Activated CD8-positive, alpha-beta T cell treated with anti-CD3 and anti-CD28 coated beads for 36 hours (primary cell): ENCODE data around the gene CLTC. TPM values are rescaled to one million over a fixed set of nuclear protein-coding genes. Genes with fewer than 3 reads are reported as not detected.
"Not testable (repeated sequence)": the region's sequence is repeated elsewhere in the genome, so short reads cannot be mapped to it uniquely, and the experiment has no call there.

Source experiments
- ATAC-seq: fragments of 200-7000 bp; cut with Tn5 transposase; one replicate; pipeline ENCODE4 v1.10.0; 2021; ENCODE audit warnings: mild to moderate bottlenecking, moderate library complexity
- CTCF ChIA-PET: fragments of 350-600 bp; sonication (Branson Sonifier 250); formaldehyde crosslinking; loops from one replicate; lab custom pipeline; 2021; ENCODE audit warnings: antibody characterized with exemption; lab: Charles Lee
- POLR2A ChIA-PET: fragments of 350-600 bp; sonication (Branson Sonifier 250); formaldehyde crosslinking; loops from one replicate; lab custom pipeline; 2021; ENCODE audit warnings: antibody characterized with exemption; lab: Charles Lee
- DNase-seq: peaks from one replicate; pipeline ENCODE4 v3.0.0-alpha.2; 2020
- H3K27ac Mint-ChIP-seq: one replicate; pipeline ENCODE4 v1.8.0; 2021; ENCODE audit warnings: mild to moderate bottlenecking, mixed read lengths
- H3K27me3 Mint-ChIP-seq: one replicate; pipeline ENCODE4 v1.8.0; 2021; ENCODE audit warnings: mixed read lengths
- H3K36me3 Mint-ChIP-seq: one replicate; pipeline ENCODE4 v1.8.0; 2021; ENCODE audit warnings: low read depth, mixed read lengths
- H3K4me1 Mint-ChIP-seq: one replicate; pipeline ENCODE4 v1.8.0; 2021; ENCODE audit warnings: low read depth, mixed read lengths
- H3K4me3 Mint-ChIP-seq: one replicate; pipeline ENCODE4 v1.8.0; 2021; ENCODE audit warnings: mild to moderate bottlenecking, moderate library complexity, mixed read lengths
- H3K9me3 Mint-ChIP-seq: one replicate; pipeline ENCODE4 v1.8.0; 2021; ENCODE audit warnings: mixed read lengths
- CTCF ChIP-seq: fragments of 200-600 bp; IDR thresholded peaks from one replicate; pipeline ENCODE4 v1.8.0; 2022; ENCODE audit warnings: antibody characterized with exemption, mild to moderate bottlenecking
- intact Hi-C: fragments of 100-400 bp; cut with micrococcal nuclease; formaldehyde crosslinking; loops from one replicate; pipeline ENCODE4 v1.10.0; 2022
- total RNA-seq, 2 experiments: library from RNA; stranded (reverse); gene quantifications; one replicate each; pipeline ENCODE4 v1.2.3, GENCODE V29; 2021

The CLTC gene
- total RNA-seq = 100 to 1,000 TPM; 137 to 142 TPM

- peaks cover 45% of the 10 kb centered on the region for H3K4me1 Mint-ChIP-seq
Measured at GRCh38 chr17:59619298-59620063, at the start of gene CLTC. Gene CLTC (plus strand): TSS chr17:59619895. CDS start chr17:59620132, 237 bp downstream.

GRCh38 chr17:59572301-59572924 lies 47.3 kb upstream of the CLTC start:
- peak; percentile 53 for DNase-seq
- H3K9me3 Mint-ChIP-seq = peaks cover 2% of the 10 kb centered on the region
- POLR2A ChIA-PET = interaction anchor here (3.2 kb wide), 1 partner anchor 47 kb away, joined by 14 read pairs; the partner anchor contains the start of gene CLTC
- CTCF ChIA-PET = interaction anchor here (1.3 kb wide), 1 partner anchor 9 kb away, joined by 3 read pairs; no protein-coding TSS in a partner anchor
- no peak for TF ChIP-seq CTCF
- ATAC-seq = peak; percentile 86
- H3K27ac Mint-ChIP-seq = peak overlapping the region; percentile 91
- H3K4me1 Mint-ChIP-seq = peaks cover 17% of the 10 kb centered on the region
- intact Hi-C loops = no loop called here
- no peaks in the 10 kb centered on the region for H3K27me3 Mint-ChIP-seq
- peaks cover 14% of the 10 kb centered on the region for H3K36me3 Mint-ChIP-seq
- H3K4me3 Mint-ChIP-seq = no peak overlapping the region

More at GRCh38 chr17:59619298-59620063, at the start of gene CLTC:
- Mint-ChIP-seq H3K27me3 (no peaks in the 10 kb centered on the region), H3K27ac (peak within 1 kb of the TSS; percentile 98), H3K4me3 (peak within 1 kb of the TSS; percentile 98), H3K36me3 (peaks cover 14% of the 10 kb centered on the region), H3K9me3 (no peaks in the 10 kb centered on the region)
- DNase-seq (peak; percentile 97), ATAC-seq (peak; percentile 84)
- ChIA-PET POLR2A (interaction anchor here (0.6 to 3.1 kb wide), 24 partner anchors 12 to 1087 kb away, joined by 3 to 14 read pairs (median 4); partner anchors contain the start of genes DHX40, PTRH2, RPS6KB1 and TUBD1), CTCF (interaction anchor here (0.5 to 1.5 kb wide), 6 partner anchors 12 to 400 kb away, joined by 3 to 7 read pairs (median 4); no protein-coding TSS in a partner anchor)
- intact Hi-C loops = no loop called here
- no peak for TF ChIP-seq CTCF

GRCh38 chr17:59584168-59584567 lies 35.5 kb upstream of the CLTC start:
- POLR2A ChIA-PET, H3K27me3 Mint-ChIP-seq, H3K4me3 Mint-ChIP-seq, DNase-seq, ATAC-seq, H3K4me1 Mint-ChIP-seq, CTCF ChIA-PET, H3K36me3 Mint-ChIP-seq, H3K9me3 Mint-ChIP-seq, H3K27ac Mint-ChIP-seq, intact Hi-C loops: not testable (repeated sequence)

GRCh38 chr17:59600169-59600568 lies 19.5 kb upstream of the CLTC start:
- intact Hi-C loops = no loop called here
- CTCF ChIA-PET = no interaction called here
- ATAC-seq (no peak), DNase-seq (no peak)
- no peak for TF ChIP-seq CTCF
- no peak overlapping the region for H3K27ac Mint-ChIP-seq
- peaks cover 10% of the 10 kb centered on the region for H3K4me1 Mint-ChIP-seq
- H3K36me3 Mint-ChIP-seq = peaks cover 21% of the 10 kb centered on the region
- no peak overlapping the region for H3K4me3 Mint-ChIP-seq
- no peaks in the 10 kb centered on the region for H3K9me3 Mint-ChIP-seq
- no peaks in the 10 kb centered on the region for H3K27me3 Mint-ChIP-seq
- POLR2A ChIA-PET = interaction anchor here (1.5 kb wide), 1 partner anchor 19 kb away, joined by 5 read pairs; the partner anchor contains the start of gene CLTC

GRCh38 chr17:59601130-59601529 lies 18.6 kb upstream of the CLTC start:
- TF ChIP-seq CTCF = no peak
- Mint-ChIP-seq H3K4me3 (no peak overlapping the region), H3K27ac (no peak overlapping the region), H3K4me1 (peaks cover 10% of the 10 kb centered on the region), H3K27me3 (no peaks in the 10 kb centered on the region), H3K9me3 (no peaks in the 10 kb centered on the region), H3K36me3 (peaks cover 24% of the 10 kb centered on the region)
- ATAC-seq (peak; percentile 97), DNase-seq (peak; percentile 22)
- CTCF ChIA-PET = interaction anchor here (1.6 kb wide), 1 partner anchor 11 kb away, joined by 5 read pairs; no protein-coding TSS in a partner anchor
- intact Hi-C loops = no loop called here
- POLR2A ChIA-PET = interaction anchor here (1.5 kb wide), 1 partner anchor 18 kb away, joined by 5 read pairs; the partner anchor contains the start of gene CLTC
